Cardiac muscle cell (in vitro differentiated cells and primary cell): ENCODE measurements around the gene KIF25. TPM values are rescaled to one million over a fixed set of nuclear protein-coding genes. Genes with fewer than 3 reads are reported as not detected.

Source experiments
- DNase-seq, 2 donors: peaks; one replicate each; pipeline versions ENCODE4 v3.0.0 to v3.0.0-alpha.2; 2010 to 2017; ENCODE audit warnings: low read depth in 1 of 2, low spot score in 1 of 2
- H3K27ac ChIP-seq: fragments of 200-600 bp; sonication (generic); 2 replicates; pipeline ENCODE4 v1.5.1; 2016
- H3K27me3 ChIP-seq: fragments of 200-600 bp; sonication (generic); 2 replicates; pipeline ENCODE4 v1.6.0; 2016; ENCODE audit warnings: control low read depth
- H3K36me3 ChIP-seq: fragments of 200-600 bp; sonication (generic); 2 replicates; pipeline ENCODE4 v1.5.1; 2016; ENCODE audit warnings: control low read depth
- H3K4me1 ChIP-seq: fragments of 200-600 bp; sonication (generic); 2 replicates; pipeline ENCODE4 v1.8.1; 2017; ENCODE audit warnings: low read depth, mild to moderate bottlenecking, mixed run types
- H3K4me3 ChIP-seq: fragments of 200-600 bp; sonication (generic); 2 replicates; pipeline ENCODE4 v1.5.1; 2016; ENCODE audit warnings: mild to moderate bottlenecking
- H3K9me3 ChIP-seq: fragments of 200-600 bp; sonication (generic); 2 replicates; pipeline ENCODE4 v1.5.1; 2017; ENCODE audit warnings: low read depth, mild to moderate bottlenecking, control low read depth
- CTCF ChIP-seq: IDR thresholded peaks from 2 replicates; pipeline ENCODE4 v1.5.1; 2012; ENCODE audit warnings: low read depth, mild to moderate bottlenecking, low read length
- polyA plus RNA-seq: library from polyadenylated mRNA; unstranded; fragments of >200 nt; fragmentation: Nextera tagmentation; extraction: Ambion mirVana; gene quantifications from 2 replicates; pipeline ENCODE4 v1.2.1, GENCODE V29; 2016
- total RNA-seq: library from RNA; depleted of rRNA; stranded (reverse); fragments of >200 nt; gene quantifications from 2 replicates; pipeline ENCODE4 v1.2.3, GENCODE V29; 2016

The KIF25 gene
- total and polyA plus RNA-seq, 2 experiments from 2014 or later: 0.40 to 1.6 TPM

- no peaks in the 10 kb centered on the region for H3K36me3 ChIP-seq
- no peak overlapping the region for H3K4me3 ChIP-seq
- DNase-seq: no peak
- no peaks in the 10 kb centered on the region for H3K27me3 ChIP-seq
- no peak overlapping the region for H3K27ac ChIP-seq
- no peaks in the 10 kb centered on the region for H3K9me3 ChIP-seq
- no peaks in the 10 kb centered on the region for H3K4me1 ChIP-seq
- TF ChIP-seq CTCF: no peak
Measured at GRCh38 chr6:167993831-167994230, 3.6 kb upstream of the KIF25 start.

- no peaks in the 10 kb centered on the region for H3K27me3 ChIP-seq
- no peak for DNase-seq
- TF ChIP-seq CTCF: no peak
- no peak overlapping the region for H3K27ac ChIP-seq
- H3K4me1 ChIP-seq: no peaks in the 10 kb centered on the region
- H3K4me3 ChIP-seq: no peak overlapping the region
- H3K9me3 ChIP-seq: no peaks in the 10 kb centered on the region
- H3K36me3 ChIP-seq: no peaks in the 10 kb centered on the region
Measured at GRCh38 chr6:167995302-167995701, 2.2 kb upstream of the KIF25 start.

- H3K9me3 ChIP-seq: no peaks in the 10 kb centered on the region
- H3K4me3 ChIP-seq: no peak overlapping the region
- DNase-seq: no peak
- H3K27ac ChIP-seq: no peak overlapping the region
- H3K27me3 ChIP-seq: no peaks in the 10 kb centered on the region
- H3K4me1 ChIP-seq: no peaks in the 10 kb centered on the region
- no peaks in the 10 kb centered on the region for H3K36me3 ChIP-seq
- no peak for TF ChIP-seq CTCF
Measured at GRCh38 chr6:167995731-167996151, 1.7 kb upstream of the KIF25 start.

- Histone ChIP-seq H3K4me3 (no peak overlapping the region), H3K9me3 (no peaks in the 10 kb centered on the region), H3K4me1 (no peaks in the 10 kb centered on the region), H3K36me3 (no peaks in the 10 kb centered on the region), H3K27ac (no peak overlapping the region), H3K27me3 (no peaks in the 10 kb centered on the region)
- no peak for DNase-seq
- no peak for TF ChIP-seq CTCF
Measured at GRCh38 chr6:167996424-167997199, 859 bp upstream of the KIF25 start.

GRCh38 chr6:167998215-167998614 is 744 bp downstream of the KIF25 start:
- no peak for TF ChIP-seq CTCF
- Histone ChIP-seq H3K27me3 (no peaks in the 10 kb centered on the region), H3K36me3 (no peaks in the 10 kb centered on the region), H3K4me1 (no peaks in the 10 kb centered on the region), H3K4me3 (no peak overlapping the region), H3K27ac (no peak overlapping the region), H3K9me3 (no peaks in the 10 kb centered on the region)
- no peak for DNase-seq
